Right atrium auricular region (tissue), 2 donors: ENCODE data around the gene FUT6. TPM values are rescaled to one million over a fixed set of nuclear protein-coding genes. Genes with fewer than 3 reads are reported as not detected.

Source experiments
- DNase-seq: peaks from one replicate; pipeline ENCODE4 v3.0.0-alpha.2; 2019; ENCODE audit warnings: low spot score
- H3K27ac ChIP-seq, 2 donors: fragments of 200-600 bp; sonication (generic); 1 replicate in 1 of 2; 2 replicates in 1 of 2; pipeline ENCODE4 v1.5.1; 2016 to 2019
- H3K27me3 ChIP-seq, 2 donors: fragments of 200-600 bp; sonication (generic); one replicate each; pipeline versions ENCODE4 v1.5.1 to v1.6.0; 2017 to 2019
- H3K36me3 ChIP-seq: fragments of 200-600 bp; sonication (generic); one replicate; pipeline ENCODE4 v1.5.1; 2016
- H3K4me1 ChIP-seq, 2 donors: fragments of 200-600 bp; sonication (generic); one replicate each; pipeline versions ENCODE4 v1.5.1 to v1.6.0; 2017 to 2019
- H3K4me3 ChIP-seq, 2 donors: fragments of 200-600 bp; sonication (generic); 1 replicate in 1 of 2; 2 replicates in 1 of 2; pipeline ENCODE4 v1.5.1; 2017 to 2019; ENCODE audit warnings: mild to moderate bottlenecking in 1 of 2, moderate library complexity in 1 of 2
- H3K9me3 ChIP-seq, 2 donors: fragments of 200-600 bp; sonication (generic); one replicate each; pipeline ENCODE4 v1.5.1; 2019
- CTCF ChIP-seq, 2 donors: fragments of 200-600 bp; sonication (generic); IDR thresholded peaks; one replicate each; pipeline ENCODE4 v1.5.1; 2019; ENCODE audit warnings: antibody characterized with exemption in 2 of 2
- total RNA-seq, 2 donors: library from RNA; depleted of rRNA; stranded (reverse); fragments of >200 nt; gene quantifications; one replicate each; pipeline ENCODE4 v1.1.0, GENCODE V29; 2016

Gene FUT6
- total RNA-seq, 2 donors from 2014 or later: not detected

- no peaks in the 10 kb centered on the region for H3K27me3 ChIP-seq
- no peak for DNase-seq
- no peaks in the 10 kb centered on the region for H3K36me3 ChIP-seq
- no peaks in the 10 kb centered on the region for H3K9me3 ChIP-seq
- no peaks in the 10 kb centered on the region for H3K4me1 ChIP-seq
- no peak overlapping the region for H3K4me3 ChIP-seq
- no peak for TF ChIP-seq CTCF (IDR thresholded peaks at IDR 0.05)
- H3K27ac ChIP-seq: no peak overlapping the region
Measured at GRCh38 chr19:5818594-5818993, 20.9 kb downstream of the FUT6 start.

GRCh38 chr19:5817218-5817617 is 22.3 kb downstream of the FUT6 start:
- DNase-seq: no peak

GRCh38 chr19:5814852-5815246 is 24.7 kb downstream of the FUT6 start:
- Histone ChIP-seq H3K9me3 (no peaks in the 10 kb centered on the region), H3K36me3 (no peaks in the 10 kb centered on the region), H3K27me3 (no peaks in the 10 kb centered on the region), H3K27ac (no peak overlapping the region), H3K4me3 (no peak overlapping the region), H3K4me1 (no peaks in the 10 kb centered on the region)
- TF ChIP-seq CTCF (IDR thresholded peaks at IDR 0.05): no peak
- no peak for DNase-seq

More at GRCh38 chr19:5817218-5817617, 22.3 kb downstream of the FUT6 start:
- Histone ChIP-seq H3K36me3 (no peaks in the 10 kb centered on the region), H3K27me3 (no peaks in the 10 kb centered on the region), H3K27ac (no peak overlapping the region), H3K9me3 (no peaks in the 10 kb centered on the region), H3K4me1 (no peaks in the 10 kb centered on the region), H3K4me3 (no peak overlapping the region)
- no peak for TF ChIP-seq CTCF (IDR thresholded peaks at IDR 0.05)

GRCh38 chr19:5814123-5814851 is 25.2 kb downstream of the FUT6 start:
- Histone ChIP-seq H3K36me3 (no peaks in the 10 kb centered on the region), H3K27ac (no peak overlapping the region), H3K9me3 (no peaks in the 10 kb centered on the region), H3K4me3 (no peak overlapping the region), H3K27me3 (no peaks in the 10 kb centered on the region), H3K4me1 (no peaks in the 10 kb centered on the region)
- TF ChIP-seq CTCF (IDR thresholded peaks at IDR 0.05): no peak
- no peak for DNase-seq

- TF ChIP-seq CTCF (IDR thresholded peaks at IDR 0.05): no peak
Measured at GRCh38 chr19:5811117-5811516, 28.4 kb downstream of the FUT6 start.

GRCh38 chr19:5809469-5809868 is 30.0 kb downstream of the FUT6 start:
- no peaks in the 10 kb centered on the region for H3K9me3 ChIP-seq
- H3K4me1 ChIP-seq: peaks cover 0 to 9% of the 10 kb centered on the region in 2 donors
- no peak overlapping the region for H3K27ac ChIP-seq
- H3K27me3 ChIP-seq: peaks cover 0 to 2% of the 10 kb centered on the region in 2 donors
- no peak for DNase-seq
- H3K4me3 ChIP-seq: no peak overlapping the region
- no peak for TF ChIP-seq CTCF (IDR thresholded peaks at IDR 0.05)
- H3K36me3 ChIP-seq: no peaks in the 10 kb centered on the region

More at GRCh38 chr19:5811117-5811516, 28.4 kb downstream of the FUT6 start:
- Histone ChIP-seq H3K27me3 (no peaks in the 10 kb centered on the region), H3K4me1 (peaks cover 0 to 2% of the 10 kb centered on the region in 2 donors), H3K36me3 (no peaks in the 10 kb centered on the region), H3K9me3 (no peaks in the 10 kb centered on the region), H3K4me3 (no peak overlapping the region), H3K27ac (no peak overlapping the region)
- no peak for DNase-seq
